K562 (cell line): Measurements from ENCODE around the gene RASGRP4. TPM values are rescaled to one million over a fixed set of nuclear protein-coding genes. Genes with fewer than 3 reads are reported as not detected.

ENCODE experiments used
- CTBP1 ChIP-seq: fragments of 450-650 bp; IDR thresholded peaks from 2 replicates; pipeline ENCODE4 v1.6.1; 2016; ENCODE audit warnings: borderline replicate concordance
- DIDO1 ChIP-seq: fragments of 450-650 bp; IDR thresholded peaks from 2 replicates; pipeline ENCODE4 v1.6.1; 2016; ENCODE audit warnings: low read depth, missing biosample characterization, missing genetic modification characterization
- DPF2 ChIP-seq: fragments of 450-650 bp; IDR thresholded peaks from 2 replicates; pipeline ENCODE4 v1.6.1; 2016
- ESRRA ChIP-seq: fragments of 450-650 bp; IDR thresholded peaks from 2 replicates; pipeline ENCODE4 v1.6.1; 2014; ENCODE audit warnings: low read depth, mild to moderate bottlenecking, moderate library complexity, borderline replicate concordance
- EZH2 ChIP-seq: IDR thresholded peaks from 2 replicates; pipeline ENCODE4 v1.6.1; 2012; ENCODE audit warnings: low read depth, mild to moderate bottlenecking, inconsistent platforms, low read length, borderline replicate concordance
- FOS ChIP-seq: IDR thresholded peaks from 3 replicates; pipeline ENCODE4 v1.6.1; 2011; ENCODE audit not compliant: insufficient read length; ENCODE audit errors: extremely low read depth
- GABPB1 ChIP-seq: sonication (generic); formaldehyde crosslinking; IDR thresholded peaks from 2 replicates; pipeline ENCODE4 v1.8.0; 2022; ENCODE audit warnings: mild to moderate bottlenecking, missing genetic modification reagents
- HDGF ChIP-seq: fragments of 450-650 bp; IDR thresholded peaks from 2 replicates; pipeline ENCODE4 v1.6.1; 2016
- JUND ChIP-seq, 2 experiments: IDR thresholded peaks; 2 replicates in 1 of 2; 3 replicates in 1 of 2; pipeline ENCODE4 v1.6.1; 2011; ENCODE audit warnings: borderline replicate concordance in 2 of 2, low read depth in 2 of 2, low read length in 2 of 2, improper control_type of control experiment in 1 of 2, missing biosample characterization in 1 of 2, missing genetic modification characterization in 1 of 2, missing genetic modification reagents in 1 of 2
- KLF13 ChIP-seq: fragments of 450-650 bp; IDR thresholded peaks from 2 replicates; pipeline ENCODE4 v1.6.1; 2016; ENCODE audit warnings: missing genetic modification characterization, low read depth, mild to moderate bottlenecking, missing compliant biosample characterization, moderate library complexity, borderline replicate concordance
- SRSF1 ChIP-seq: fragments of 200-400 bp; formaldehyde crosslinking; IDR thresholded peaks from 2 replicates; pipeline ENCODE4 v1.6.1; 2017; ENCODE audit warnings: mild to moderate bottlenecking, low read depth, low read length, moderate library complexity
- XRCC3 ChIP-seq: fragments of 450-650 bp; IDR thresholded peaks from 2 replicates; pipeline ENCODE4 v1.6.1; 2017; ENCODE audit warnings: mild to moderate bottlenecking, moderate library complexity
- ZNF408 ChIP-seq: fragments of 250-450 bp; sonication (Bioruptor Pico); IDR thresholded peaks from 2 replicates; pipeline ENCODE4 v1.4.0; 2020; ENCODE audit warnings: low read depth, mild to moderate bottlenecking, moderate library complexity
- ZNF778 ChIP-seq: fragments of 450-650 bp; formaldehyde crosslinking; IDR thresholded peaks from 2 replicates; pipeline ENCODE4 v1.4.0; 2020; ENCODE audit warnings: mild to moderate bottlenecking, moderate library complexity
- polyA plus RNA-seq, 8 experiments: library from polyadenylated mRNA; depleted of rRNA in 4 of 8; stranded (reverse) in 5 of 8; unstranded in 3 of 8; fragments of >200 nt; fragmentation: Nextera tagmentation in 2 of 8; fragmentation: Illumina TruSeq in 1 of 8; extraction: Ambion mirVana in 2 of 8; extraction: Trizol in 1 of 8; gene quantifications; 2 replicates each; pipeline versions ENCODE4 v1.2.1 to v1.2.3, GENCODE V29; 2011 to 2014; ENCODE audit warnings: inconsistent platforms in 1 of 8, missing spikeins in 1 of 8
- total RNA-seq, 7 experiments: library from RNA; depleted of rRNA in 6 of 7; stranded (reverse); fragments of >200 nt in 6 of 7; fragmentation: Illumina TruSeq in 2 of 7; extraction: Trizol in 2 of 7; gene quantifications; 2 replicates each; pipeline versions ENCODE4 v1.2.1 to v1.2.3, GENCODE V29; 2011 to 2021; ENCODE audit warnings: low replicate concordance in 1 of 7
- TF ChIP-seq, protein P1 (sequence below), 2 experiments: fragments of 450-650 bp in 1 of 2; sonication (generic) in 1 of 2; formaldehyde crosslinking in 1 of 2; IDR thresholded peaks in 1 of 2; conservative IDR thresholded peaks in 1 of 2; 2 replicates each; pipeline versions ENCODE4 v1.6.1 to v1.8.1; 2016 to 2023; ENCODE audit warnings: mild to moderate bottlenecking in 2 of 2, moderate library complexity in 2 of 2, inconsistent platforms in 1 of 2, missing genetic modification reagents in 1 of 2
- TF ChIP-seq, protein P2 (sequence below): fragments of 450-650 bp; IDR thresholded peaks from 2 replicates; pipeline ENCODE4 v1.6.1; 2018; ENCODE audit not compliant: partially characterized antibody
- TF ChIP-seq, protein P3 (sequence below): fragments of 450-650 bp; IDR thresholded peaks from 2 replicates; pipeline ENCODE4 v1.7.0; 2016; ENCODE audit warnings: borderline replicate concordance
- TF ChIP-seq, protein P4 (sequence below), 2 experiments: fragments of 450-650 bp in 1 of 2; sonication (generic) in 1 of 2; formaldehyde crosslinking; conservative IDR thresholded peaks; 2 replicates each; pipeline versions ENCODE4 v1.4.0 to v1.8.1; 2020 to 2022; ENCODE audit warnings: mild to moderate bottlenecking in 1 of 2, missing genetic modification reagents in 1 of 2
- TF ChIP-seq, protein P5 (sequence below): fragments of 450-650 bp; IDR thresholded peaks from 2 replicates; pipeline ENCODE4 v1.6.1; 2016

Gene RASGRP4
- total and polyA plus RNA-seq, 9 of the 15 experiments (the other 6 are each of a cell fraction or from before 2014, with no cell fraction given): 0.39 to 4.6 (median 3.8) TPM

DNA sequence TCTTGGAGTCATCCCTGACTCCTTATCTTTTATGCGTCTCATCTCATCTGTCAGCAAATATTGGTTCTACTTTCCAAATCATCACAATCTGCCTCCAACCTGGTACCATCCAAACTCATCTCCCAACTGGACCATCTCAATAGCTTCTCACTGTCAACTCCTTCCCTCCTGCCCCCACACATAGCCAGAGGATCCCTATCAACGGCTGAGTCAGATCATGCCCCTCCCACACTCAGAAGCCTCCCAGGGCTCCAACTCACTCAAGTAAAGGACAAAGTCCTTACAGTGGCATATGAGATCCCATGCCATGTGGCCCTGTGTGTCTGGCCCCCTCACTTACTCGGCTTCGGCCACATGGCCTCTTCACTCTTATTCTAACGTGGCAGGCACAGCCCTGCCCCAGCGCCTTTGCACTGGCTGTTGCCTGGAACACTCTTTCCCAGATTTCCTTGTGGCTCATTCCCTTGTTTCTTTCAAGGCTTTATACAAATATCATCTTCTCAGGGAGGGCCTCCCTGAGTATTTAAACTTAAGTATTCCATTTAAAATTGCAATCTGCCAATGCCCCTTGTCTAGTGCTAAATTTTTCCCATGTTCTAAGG is 33.2 kb downstream of the RASGRP4 start (continued):
- TF ChIP-seq, protein P1, sequence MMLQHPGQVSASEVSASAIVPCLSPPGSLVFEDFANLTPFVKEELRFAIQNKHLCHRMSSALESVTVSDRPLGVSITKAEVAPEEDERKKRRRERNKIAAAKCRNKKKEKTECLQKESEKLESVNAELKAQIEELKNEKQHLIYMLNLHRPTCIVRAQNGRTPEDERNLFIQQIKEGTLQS (IDR thresholded peaks at IDR 0.05): peak; percentile 61
- TF ChIP-seq, protein P1 (CRISPR knock-in tag; conservative IDR thresholded peaks at IDR 0.05): no peak
- peak; percentile 90 for TF ChIP-seq DPF2
- TF ChIP-seq XRCC3: no peak
- TF ChIP-seq, protein P2, sequence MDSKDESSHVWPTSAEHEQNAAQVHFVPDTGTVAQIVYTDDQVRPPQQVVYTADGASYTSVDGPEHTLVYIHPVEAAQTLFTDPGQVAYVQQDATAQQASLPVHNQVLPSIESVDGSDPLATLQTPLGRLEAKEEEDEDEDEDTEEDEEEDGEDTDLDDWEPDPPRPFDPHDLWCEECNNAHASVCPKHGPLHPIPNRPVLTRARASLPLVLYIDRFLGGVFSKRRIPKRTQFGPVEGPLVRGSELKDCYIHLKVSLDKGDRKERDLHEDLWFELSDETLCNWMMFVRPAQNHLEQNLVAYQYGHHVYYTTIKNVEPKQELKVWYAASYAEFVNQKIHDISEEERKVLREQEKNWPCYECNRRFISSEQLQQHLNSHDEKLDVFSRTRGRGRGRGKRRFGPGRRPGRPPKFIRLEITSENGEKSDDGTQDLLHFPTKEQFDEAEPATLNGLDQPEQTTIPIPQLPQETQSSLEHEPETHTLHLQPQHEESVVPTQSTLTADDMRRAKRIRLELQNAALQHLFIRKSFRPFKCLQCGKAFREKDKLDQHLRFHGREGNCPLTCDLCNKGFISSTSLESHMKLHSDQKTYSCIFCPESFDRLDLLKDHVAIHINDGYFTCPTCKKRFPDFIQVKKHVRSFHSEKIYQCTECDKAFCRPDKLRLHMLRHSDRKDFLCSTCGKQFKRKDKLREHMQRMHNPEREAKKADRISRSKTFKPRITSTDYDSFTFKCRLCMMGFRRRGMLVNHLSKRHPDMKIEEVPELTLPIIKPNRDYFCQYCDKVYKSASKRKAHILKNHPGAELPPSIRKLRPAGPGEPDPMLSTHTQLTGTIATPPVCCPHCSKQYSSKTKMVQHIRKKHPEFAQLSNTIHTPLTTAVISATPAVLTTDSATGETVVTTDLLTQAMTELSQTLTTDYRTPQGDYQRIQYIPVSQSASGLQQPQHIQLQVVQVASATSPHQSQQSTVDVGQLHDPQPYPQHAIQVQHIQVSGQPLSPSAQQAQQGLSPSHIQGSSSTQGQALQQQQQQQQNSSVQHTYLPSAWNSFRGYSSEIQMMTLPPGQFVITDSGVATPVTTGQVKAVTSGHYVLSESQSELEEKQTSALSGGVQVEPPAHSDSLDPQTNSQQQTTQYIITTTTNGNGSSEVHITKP: no peak
- no peak for TF ChIP-seq ESRRA
- TF ChIP-seq JUND (IDR thresholded peaks at IDR 0.05; ENCODE audit: borderline replicate concordance, low read depth, low read length): peak; percentile 87
- TF ChIP-seq JUND (tag; IDR thresholded peaks at IDR 0.05; ENCODE audit: borderline replicate concordance, low read depth, low read length): peak; percentile 86; the same call in 1 of the 3 replicates
- TF ChIP-seq, protein P3, sequence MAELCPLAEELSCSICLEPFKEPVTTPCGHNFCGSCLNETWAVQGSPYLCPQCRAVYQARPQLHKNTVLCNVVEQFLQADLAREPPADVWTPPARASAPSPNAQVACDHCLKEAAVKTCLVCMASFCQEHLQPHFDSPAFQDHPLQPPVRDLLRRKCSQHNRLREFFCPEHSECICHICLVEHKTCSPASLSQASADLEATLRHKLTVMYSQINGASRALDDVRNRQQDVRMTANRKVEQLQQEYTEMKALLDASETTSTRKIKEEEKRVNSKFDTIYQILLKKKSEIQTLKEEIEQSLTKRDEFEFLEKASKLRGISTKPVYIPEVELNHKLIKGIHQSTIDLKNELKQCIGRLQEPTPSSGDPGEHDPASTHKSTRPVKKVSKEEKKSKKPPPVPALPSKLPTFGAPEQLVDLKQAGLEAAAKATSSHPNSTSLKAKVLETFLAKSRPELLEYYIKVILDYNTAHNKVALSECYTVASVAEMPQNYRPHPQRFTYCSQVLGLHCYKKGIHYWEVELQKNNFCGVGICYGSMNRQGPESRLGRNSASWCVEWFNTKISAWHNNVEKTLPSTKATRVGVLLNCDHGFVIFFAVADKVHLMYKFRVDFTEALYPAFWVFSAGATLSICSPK: no peak
- peak; percentile 51; the same call in 1 of the 2 replicates for TF ChIP-seq CTBP1
- no peak for TF ChIP-seq KLF13 (tag)
- no peak for TF ChIP-seq EZH2
- TF ChIP-seq GABPB1 (CRISPR knock-in tag): no peak
- TF ChIP-seq ZNF778 (CRISPR knock-in tag): no peak
- TF ChIP-seq, protein P4, sequence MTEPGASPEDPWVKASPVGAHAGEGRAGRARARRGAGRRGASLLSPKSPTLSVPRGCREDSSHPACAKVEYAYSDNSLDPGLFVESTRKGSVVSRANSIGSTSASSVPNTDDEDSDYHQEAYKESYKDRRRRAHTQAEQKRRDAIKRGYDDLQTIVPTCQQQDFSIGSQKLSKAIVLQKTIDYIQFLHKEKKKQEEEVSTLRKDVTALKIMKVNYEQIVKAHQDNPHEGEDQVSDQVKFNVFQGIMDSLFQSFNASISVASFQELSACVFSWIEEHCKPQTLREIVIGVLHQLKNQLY (CRISPR knock-in tag; conservative IDR thresholded peaks at IDR 0.05): no peak
- no peak for TF ChIP-seq ZNF408 (CRISPR knock-in tag)
- no peak for TF ChIP-seq DIDO1
- TF ChIP-seq HDGF: 0 out of 2 replicates have a peak, but pooled peaks have one; percentile 34
- no peak for TF ChIP-seq SRSF1
- TF ChIP-seq, protein P5, sequence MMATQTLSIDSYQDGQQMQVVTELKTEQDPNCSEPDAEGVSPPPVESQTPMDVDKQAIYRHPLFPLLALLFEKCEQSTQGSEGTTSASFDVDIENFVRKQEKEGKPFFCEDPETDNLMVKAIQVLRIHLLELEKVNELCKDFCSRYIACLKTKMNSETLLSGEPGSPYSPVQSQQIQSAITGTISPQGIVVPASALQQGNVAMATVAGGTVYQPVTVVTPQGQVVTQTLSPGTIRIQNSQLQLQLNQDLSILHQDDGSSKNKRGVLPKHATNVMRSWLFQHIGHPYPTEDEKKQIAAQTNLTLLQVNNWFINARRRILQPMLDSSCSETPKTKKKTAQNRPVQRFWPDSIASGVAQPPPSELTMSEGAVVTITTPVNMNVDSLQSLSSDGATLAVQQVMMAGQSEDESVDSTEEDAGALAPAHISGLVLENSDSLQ: peak; percentile 53
- TF ChIP-seq FOS: peak; percentile 14
